Measurements from ENCODE around the gene DOCK4.

Gene DOCK4

DNA sequence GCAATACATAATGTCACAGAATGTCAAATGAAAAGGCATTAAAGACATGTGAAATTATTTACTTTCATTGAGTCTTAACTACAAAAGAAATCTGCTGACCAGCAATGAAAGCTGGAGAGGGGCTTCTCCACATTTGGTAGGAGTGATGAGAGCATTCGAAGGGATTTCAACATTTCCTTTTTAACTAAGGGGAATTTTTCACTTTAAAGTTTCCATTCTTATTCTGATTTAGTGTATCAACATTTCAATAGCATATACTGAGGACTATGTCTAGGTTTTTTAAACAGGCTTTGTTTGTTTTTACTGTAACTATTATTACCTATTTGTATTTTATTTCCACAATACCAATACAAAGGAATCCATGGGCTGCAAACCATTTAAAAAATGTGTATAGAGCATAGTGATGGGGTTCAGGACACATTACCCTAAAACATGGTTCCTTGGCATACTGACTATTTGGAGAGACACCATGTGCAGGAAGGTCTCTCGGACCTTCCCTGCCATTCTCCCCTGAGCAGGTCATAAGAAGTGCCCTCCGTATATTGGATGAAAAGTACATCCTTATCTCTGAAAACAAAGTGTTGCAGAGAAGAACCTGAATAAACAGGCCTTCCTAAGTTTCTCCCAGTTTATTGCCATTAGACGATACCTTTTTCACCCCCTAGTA is 278.7 kb downstream of the DOCK4 start:
- DNase-seq (ENCODE audit: low read depth in 1 of 2, low spot score in 1 of 2) = no peak
- Histone ChIP-seq H3K27me3 (ENCODE audit: insufficient read depth, poor library complexity, severe bottlenecking) (no peaks in the 10 kb centered on the region), H3K4me3 (replicated peaks; ENCODE audit: insufficient read depth, low read length) (no peak overlapping the region), H3K27ac (replicated peaks) (no peak overlapping the region)
- TF ChIP-seq, protein P1, sequence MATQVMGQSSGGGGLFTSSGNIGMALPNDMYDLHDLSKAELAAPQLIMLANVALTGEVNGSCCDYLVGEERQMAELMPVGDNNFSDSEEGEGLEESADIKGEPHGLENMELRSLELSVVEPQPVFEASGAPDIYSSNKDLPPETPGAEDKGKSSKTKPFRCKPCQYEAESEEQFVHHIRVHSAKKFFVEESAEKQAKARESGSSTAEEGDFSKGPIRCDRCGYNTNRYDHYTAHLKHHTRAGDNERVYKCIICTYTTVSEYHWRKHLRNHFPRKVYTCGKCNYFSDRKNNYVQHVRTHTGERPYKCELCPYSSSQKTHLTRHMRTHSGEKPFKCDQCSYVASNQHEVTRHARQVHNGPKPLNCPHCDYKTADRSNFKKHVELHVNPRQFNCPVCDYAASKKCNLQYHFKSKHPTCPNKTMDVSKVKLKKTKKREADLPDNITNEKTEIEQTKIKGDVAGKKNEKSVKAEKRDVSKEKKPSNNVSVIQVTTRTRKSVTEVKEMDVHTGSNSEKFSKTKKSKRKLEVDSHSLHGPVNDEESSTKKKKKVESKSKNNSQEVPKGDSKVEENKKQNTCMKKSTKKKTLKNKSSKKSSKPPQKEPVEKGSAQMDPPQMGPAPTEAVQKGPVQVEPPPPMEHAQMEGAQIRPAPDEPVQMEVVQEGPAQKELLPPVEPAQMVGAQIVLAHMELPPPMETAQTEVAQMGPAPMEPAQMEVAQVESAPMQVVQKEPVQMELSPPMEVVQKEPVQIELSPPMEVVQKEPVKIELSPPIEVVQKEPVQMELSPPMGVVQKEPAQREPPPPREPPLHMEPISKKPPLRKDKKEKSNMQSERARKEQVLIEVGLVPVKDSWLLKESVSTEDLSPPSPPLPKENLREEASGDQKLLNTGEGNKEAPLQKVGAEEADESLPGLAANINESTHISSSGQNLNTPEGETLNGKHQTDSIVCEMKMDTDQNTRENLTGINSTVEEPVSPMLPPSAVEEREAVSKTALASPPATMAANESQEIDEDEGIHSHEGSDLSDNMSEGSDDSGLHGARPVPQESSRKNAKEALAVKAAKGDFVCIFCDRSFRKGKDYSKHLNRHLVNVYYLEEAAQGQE (IDR thresholded peaks at IDR 0.05; ENCODE audit: insufficient replicate concordance, low read depth) = no peak
- TF ChIP-seq GABPA (IDR thresholded peaks at IDR 0.05; ENCODE audit: low read depth) (no peak), POLR2AphosphoS5 (IDR thresholded peaks at IDR 0.05; ENCODE audit: low read depth) (no peak), SPI1 (IDR thresholded peaks at IDR 0.05; ENCODE audit: borderline replicate concordance, low read depth) (no peak)
- TF ChIP-seq, protein P2, sequence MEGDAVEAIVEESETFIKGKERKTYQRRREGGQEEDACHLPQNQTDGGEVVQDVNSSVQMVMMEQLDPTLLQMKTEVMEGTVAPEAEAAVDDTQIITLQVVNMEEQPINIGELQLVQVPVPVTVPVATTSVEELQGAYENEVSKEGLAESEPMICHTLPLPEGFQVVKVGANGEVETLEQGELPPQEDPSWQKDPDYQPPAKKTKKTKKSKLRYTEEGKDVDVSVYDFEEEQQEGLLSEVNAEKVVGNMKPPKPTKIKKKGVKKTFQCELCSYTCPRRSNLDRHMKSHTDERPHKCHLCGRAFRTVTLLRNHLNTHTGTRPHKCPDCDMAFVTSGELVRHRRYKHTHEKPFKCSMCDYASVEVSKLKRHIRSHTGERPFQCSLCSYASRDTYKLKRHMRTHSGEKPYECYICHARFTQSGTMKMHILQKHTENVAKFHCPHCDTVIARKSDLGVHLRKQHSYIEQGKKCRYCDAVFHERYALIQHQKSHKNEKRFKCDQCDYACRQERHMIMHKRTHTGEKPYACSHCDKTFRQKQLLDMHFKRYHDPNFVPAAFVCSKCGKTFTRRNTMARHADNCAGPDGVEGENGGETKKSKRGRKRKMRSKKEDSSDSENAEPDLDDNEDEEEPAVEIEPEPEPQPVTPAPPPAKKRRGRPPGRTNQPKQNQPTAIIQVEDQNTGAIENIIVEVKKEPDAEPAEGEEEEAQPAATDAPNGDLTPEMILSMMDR (IDR thresholded peaks at IDR 0.05; ENCODE audit: insufficient read depth, low read length) = no peak

DNA sequence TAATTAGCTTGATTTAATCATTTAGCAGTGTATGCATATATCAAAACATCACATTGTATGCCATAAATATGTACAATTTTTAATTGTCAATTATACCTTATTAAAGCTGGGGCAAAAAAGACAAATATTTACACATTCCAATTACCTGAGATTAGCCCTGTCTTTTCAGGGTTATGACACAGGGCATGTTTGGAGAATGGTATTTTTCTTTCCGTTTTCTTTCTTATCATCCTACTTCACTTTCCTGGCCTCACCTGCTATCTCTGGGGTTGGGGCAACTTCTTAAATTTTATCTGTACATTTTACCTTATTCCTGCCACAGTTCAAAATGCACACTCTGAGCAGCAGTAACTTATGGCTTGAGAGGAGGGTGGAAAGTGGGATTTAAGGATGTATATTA is 285.9 kb downstream of the DOCK4 start:
- TF ChIP-seq, protein P1 (IDR thresholded peaks at IDR 0.05; ENCODE audit: insufficient replicate concordance, low read depth) = no peak
- TF ChIP-seq SPI1 (IDR thresholded peaks at IDR 0.05; ENCODE audit: borderline replicate concordance, low read depth) (no peak), POLR2AphosphoS5 (IDR thresholded peaks at IDR 0.05; ENCODE audit: low read depth) (no peak), GABPA (IDR thresholded peaks at IDR 0.05; ENCODE audit: low read depth) (no peak)
- TF ChIP-seq, protein P2 (IDR thresholded peaks at IDR 0.05; ENCODE audit: insufficient read depth, low read length) = no peak
- Histone ChIP-seq H3K27me3 (ENCODE audit: insufficient read depth, poor library complexity, severe bottlenecking) (no peaks in the 10 kb centered on the region), H3K4me3 (replicated peaks; ENCODE audit: insufficient read depth, low read length) (no peak overlapping the region), H3K27ac (replicated peaks) (no peak overlapping the region)
- DNase-seq (ENCODE audit: low read depth in 1 of 2, low spot score in 1 of 2) = no peak

DNA sequence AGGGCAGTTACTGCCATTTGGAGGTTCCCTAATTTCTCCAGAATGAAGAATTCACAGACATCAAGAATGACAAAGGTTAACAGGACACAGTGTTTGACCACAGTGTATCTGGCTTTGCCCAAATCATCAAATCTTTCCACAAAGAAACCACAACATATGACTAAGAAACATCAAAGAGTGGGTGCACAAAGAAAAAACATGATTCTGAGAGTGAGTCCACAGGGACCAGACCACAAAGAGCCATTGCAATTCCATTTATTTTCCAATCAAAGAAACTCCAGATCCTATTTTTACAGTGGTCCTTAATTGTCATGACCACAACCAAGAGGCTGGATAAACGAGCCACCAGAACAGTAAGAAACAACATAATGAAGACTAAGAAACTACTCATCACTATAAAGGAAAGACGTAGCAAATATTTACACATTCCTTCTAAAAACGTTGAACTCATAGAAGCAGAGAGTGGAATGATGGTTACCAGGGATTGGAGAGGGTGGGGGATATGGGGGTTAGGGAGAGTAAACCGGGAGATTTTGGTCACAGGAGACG is 286.5 kb downstream of the DOCK4 start:
- TF ChIP-seq, protein P1 (IDR thresholded peaks at IDR 0.05; ENCODE audit: insufficient replicate concordance, low read depth) = no peak
- TF ChIP-seq SPI1 (IDR thresholded peaks at IDR 0.05; ENCODE audit: borderline replicate concordance, low read depth) (no peak), GABPA (IDR thresholded peaks at IDR 0.05; ENCODE audit: low read depth) (no peak), POLR2AphosphoS5 (IDR thresholded peaks at IDR 0.05; ENCODE audit: low read depth) (no peak)
- TF ChIP-seq, protein P2 (IDR thresholded peaks at IDR 0.05; ENCODE audit: insufficient read depth, low read length) = no peak
- Histone ChIP-seq H3K4me3 (replicated peaks; ENCODE audit: insufficient read depth, low read length) (no peak overlapping the region), H3K27ac (replicated peaks) (no peak overlapping the region), H3K27me3 (ENCODE audit: insufficient read depth, poor library complexity, severe bottlenecking) (no peaks in the 10 kb centered on the region)
- no peak for DNase-seq (ENCODE audit: low read depth in 1 of 2, low spot score in 1 of 2)
